Heart left ventricle (tissue), 13 donors: ENCODE results near the gene ARFIP2.

Experiments
- CTCF ChIP-seq, 12 donors: fragments of 200-600 bp; sonication (generic) in 4 of 12; IDR thresholded peaks; one replicate each; pipeline versions ENCODE4 v1.5.0 to v1.8.0; 2018 to 2022; ENCODE audit warnings: antibody characterized with exemption in 12 of 12, mild to moderate bottlenecking in 5 of 12
- POLR2A ChIP-seq, 2 donors: fragments of 450-650 bp; IDR thresholded peaks; one replicate each; pipeline ENCODE4 v1.6.1; 2017; ENCODE audit warnings: antibody characterized with exemption in 2 of 2, mild to moderate bottlenecking in 2 of 2, moderate library complexity in 2 of 2
- donor health status: ischemic (EF 13 %, LVEDD 7.1; RV severe dilation, severe dysfunction).
- donor health status: DM: no; HTN: yes; CAD: no.
- donor health status: DM: no; HTN: no; CAD: no.
- donor health status: ischemic (EF 25% LVEDD 6.9; RV normal size, moderate dysfunction).
- donor health status: ischemic (EF 25% LVEDD 5.7; RV mildly dilated, moderate dysfunction).
- donor health status: ischemic (EF 35%, LVEDD 5.7; RV mildly dilated, moderate dysfunction).
- donor health status: nonischemic (EF 11% LVEDD 7.7; RV severe dilation, severe dysfunction).
- donor health status: DM: yes; HTN: yes; CAD: no.
- donor health status: PGD.
- donor health status: ischemic (EF 29% LVEDD 5.4; RV normal size, mild dysfunction).
- donor health status: nonischemic (EF 23%, LVEDD 6.1; RV moderate dilation, normal function).

GRCh38 chr11:6458352-6459098, 22.6 kb downstream of the ARFIP2 start:
- no peak for TF ChIP-seq CTCF (IDR thresholded peaks at IDR 0.05)
- TF ChIP-seq POLR2A (IDR thresholded peaks at IDR 0.05): no peak
